GM19467 (cell line): ENCODE data around the gene SPON1.
"Not testable (repeated sequence)": the region's sequence is repeated elsewhere in the genome, so short reads cannot be mapped to it uniquely, and the experiment has no call there.

Experiments
- ATAC-seq: cut with Tn5 transposase; IDR thresholded peaks from one replicate; pipeline ENCODE4 v1.9.1; 2021; ENCODE audit warnings: mild to moderate bottlenecking, moderate library complexity; ENCODE audit not compliant: unreplicated experiment

Gene SPON1

GRCh38 chr11:14261066-14261465 lies 298.5 kb downstream of the SPON1 start:
- no peak for ATAC-seq

- no peak for ATAC-seq
Observed at GRCh38 chr11:14262271-14262846, 299.8 kb downstream of the SPON1 start.

DNA sequence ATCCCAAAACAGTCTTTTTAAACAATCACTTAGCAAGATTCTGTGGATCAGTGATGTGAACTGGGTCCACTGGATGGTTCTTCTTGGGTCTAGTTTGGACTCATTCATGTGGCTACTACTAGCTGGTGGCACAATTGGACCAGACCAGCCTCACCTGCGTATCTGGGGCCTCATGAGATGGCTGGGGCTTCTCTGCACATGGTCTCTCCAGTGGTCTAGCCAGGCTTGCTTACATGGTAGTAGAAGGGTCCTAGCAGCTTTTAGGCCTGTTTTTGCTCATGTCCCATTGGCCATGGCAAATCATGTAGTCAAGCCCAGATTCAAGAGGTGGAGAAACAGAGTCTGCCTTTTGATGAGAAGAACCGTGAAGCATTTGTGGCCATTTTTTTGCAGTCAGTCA lies 302.4 kb downstream of the SPON1 start:
- no peak for ATAC-seq

- ATAC-seq, result no peak
Observed at GRCh38 chr11:14266622-14267021, 304.1 kb downstream of the SPON1 start.

GRCh38 chr11:14267861-14268635 lies 305.5 kb downstream of the SPON1 start:
- ATAC-seq, result no peak

- ATAC-seq, result peak; percentile 36
Observed at GRCh38 chr11:14269692-14270573, 307.4 kb downstream of the SPON1 start.

DNA sequence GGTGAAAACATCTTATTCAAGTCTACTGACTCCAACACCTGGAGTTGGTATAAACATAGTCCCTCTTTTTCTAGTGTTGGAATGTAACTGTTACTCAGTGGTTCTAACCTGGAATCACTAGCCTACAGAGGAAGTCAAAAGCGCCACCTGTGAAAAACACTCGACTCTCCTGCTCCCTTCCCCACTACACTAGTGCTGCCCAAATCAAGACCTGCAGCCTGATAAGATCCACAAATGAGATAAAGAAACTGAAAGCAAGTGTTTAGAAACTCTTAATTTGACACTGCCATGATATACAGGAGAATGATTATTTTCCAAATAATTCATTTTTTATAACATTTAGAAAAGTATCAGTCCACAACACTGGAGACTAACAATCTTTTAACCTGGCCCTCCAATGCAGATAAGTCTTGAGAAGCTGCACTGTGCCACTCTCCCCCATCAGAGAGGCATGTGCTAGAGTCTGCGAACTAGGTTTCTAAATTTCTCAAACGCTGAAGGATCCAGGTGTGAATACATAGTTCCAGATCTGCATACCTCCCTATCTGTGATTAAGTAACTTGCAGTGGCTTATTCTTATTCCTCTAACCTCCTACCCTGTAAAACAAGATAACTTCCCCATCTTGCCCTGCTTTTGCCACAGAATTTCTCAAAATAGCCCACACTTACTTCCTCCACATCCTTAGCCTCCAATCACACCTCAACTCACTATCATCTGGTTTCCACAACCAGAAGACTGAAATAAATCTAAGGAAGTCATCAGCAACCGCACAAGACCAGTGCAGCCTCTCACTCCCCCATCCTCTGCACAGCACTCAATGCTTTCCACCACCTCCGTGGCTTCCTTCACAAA lies 308.4 kb downstream of the SPON1 start:
- peak; percentile 71 for ATAC-seq

DNA sequence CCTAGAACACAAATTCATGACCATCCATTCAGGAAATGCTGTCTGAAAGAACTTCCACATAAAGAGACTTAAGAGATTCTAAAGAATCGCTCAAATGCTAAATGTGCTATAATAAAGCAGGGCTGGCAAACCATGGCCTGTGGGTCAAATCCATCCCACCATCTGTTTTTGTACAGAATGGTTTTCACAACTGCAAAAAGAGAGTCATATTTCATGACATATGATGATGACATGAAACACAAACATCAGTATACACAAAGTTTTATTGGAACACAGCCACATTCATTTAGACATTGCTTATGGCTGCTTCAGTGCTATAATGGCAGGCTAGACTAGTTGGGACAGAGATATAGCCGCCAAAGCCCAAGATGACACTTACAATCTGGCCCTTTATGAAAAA lies 311.4 kb downstream of the SPON1 start:
- no peak for ATAC-seq

- ATAC-seq, result no peak
Observed at GRCh38 chr11:14275076-14275475, 312.6 kb downstream of the SPON1 start.

DNA sequence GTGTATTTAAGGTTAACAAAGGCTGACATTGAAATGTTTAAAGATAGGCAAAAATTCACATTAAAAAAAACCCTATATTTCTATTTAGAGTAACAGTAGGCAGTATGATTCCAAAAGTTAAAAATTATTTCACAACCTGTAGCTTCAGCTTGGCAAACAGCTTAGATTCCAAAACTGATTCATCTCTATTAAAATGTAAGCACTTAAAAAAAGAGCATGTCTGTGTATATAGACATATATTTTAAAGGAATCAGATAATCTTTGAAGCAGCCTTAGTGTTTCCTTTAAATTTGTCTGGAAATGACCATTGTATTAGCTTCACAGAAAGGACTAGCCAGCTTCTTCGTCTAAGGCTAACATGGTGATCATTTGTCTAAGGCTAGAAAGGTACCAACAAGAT lies 316.3 kb downstream of the SPON1 start:
- ATAC-seq, result not testable (repeated sequence)

DNA sequence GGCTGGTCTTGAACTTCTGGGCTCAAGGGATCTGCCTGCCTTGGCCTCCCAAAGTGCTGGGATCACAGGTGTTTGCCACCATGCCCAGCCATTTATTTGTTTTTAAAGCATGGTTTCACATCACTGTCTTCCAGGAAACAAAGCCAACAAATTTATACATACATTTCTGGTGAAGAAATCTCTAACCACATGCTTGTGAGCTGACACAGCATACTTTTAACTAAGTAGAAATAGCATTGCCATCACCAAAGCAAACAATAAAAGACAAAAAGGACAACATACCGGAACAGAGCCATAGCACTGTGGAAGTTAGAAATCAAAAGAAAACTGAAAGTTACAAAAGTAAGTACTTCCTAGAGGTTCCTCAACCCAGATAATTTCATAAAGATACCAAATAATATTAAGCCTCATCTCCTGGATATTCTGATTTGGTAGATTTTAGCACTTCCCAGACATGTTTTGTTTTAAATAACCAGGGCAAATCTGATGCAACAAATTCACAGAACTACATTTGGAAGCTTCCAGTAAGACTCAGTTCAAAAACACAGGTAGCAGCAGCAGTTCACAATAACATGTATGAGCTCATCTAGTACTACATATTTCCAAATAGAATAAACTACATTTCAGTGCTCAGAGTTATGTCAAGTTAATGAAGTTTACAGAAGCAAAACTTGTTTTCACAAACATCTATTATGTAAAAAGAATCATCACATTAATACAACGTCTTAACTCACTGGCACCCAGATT lies 325.8 kb downstream of the SPON1 start:
- no peak for ATAC-seq

- ATAC-seq, result no peak
Observed at GRCh38 chr11:14290422-14290821, 327.9 kb downstream of the SPON1 start.

- no peak for ATAC-seq
Observed at GRCh38 chr11:14299921-14300320, 337.4 kb downstream of the SPON1 start.

GRCh38 chr11:14300661-14301304 lies 338.3 kb downstream of the SPON1 start:
- ATAC-seq, result peak; percentile 90

GRCh38 chr11:14304601-14305000 lies 342.1 kb downstream of the SPON1 start:
- no peak for ATAC-seq

DNA sequence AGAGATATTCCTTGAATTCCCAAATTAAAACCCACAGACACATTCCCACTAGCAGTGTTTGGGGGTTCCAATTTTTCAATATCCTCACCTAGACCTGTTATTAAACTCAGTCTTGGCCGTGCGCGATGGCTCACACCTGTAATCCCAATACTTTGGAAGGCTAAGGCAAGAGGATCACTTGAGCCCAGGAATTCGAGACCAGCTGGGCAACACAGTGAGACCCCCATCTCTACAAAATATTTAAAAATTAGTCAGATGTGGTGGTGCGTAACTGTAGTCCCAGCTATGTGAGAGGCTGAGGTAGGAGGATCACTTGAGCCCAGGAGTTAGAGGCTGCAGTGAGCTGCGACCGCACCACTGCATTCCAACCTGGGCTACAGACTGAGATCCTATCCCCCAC lies 343.1 kb downstream of the SPON1 start:
- ATAC-seq, result no peak

DNA sequence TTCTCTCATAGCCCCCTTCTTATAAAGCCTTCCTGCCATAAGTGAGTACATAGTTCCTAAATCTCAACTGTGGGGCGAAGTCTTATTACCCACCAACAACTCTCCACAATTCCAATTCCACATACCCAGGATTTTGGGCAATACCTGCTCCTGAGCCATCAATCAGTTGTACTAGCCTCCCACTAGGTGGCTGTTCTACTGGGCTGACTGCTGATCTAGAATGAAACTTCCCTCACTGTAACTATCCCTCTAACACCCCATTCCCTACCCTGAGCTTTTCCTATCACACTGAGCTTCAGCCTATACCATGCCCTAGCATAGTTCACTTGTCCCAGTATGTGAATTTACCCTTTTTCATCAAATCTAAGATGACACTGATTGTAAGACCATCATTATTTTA lies 344.0 kb downstream of the SPON1 start:
- ATAC-seq, result no peak

DNA sequence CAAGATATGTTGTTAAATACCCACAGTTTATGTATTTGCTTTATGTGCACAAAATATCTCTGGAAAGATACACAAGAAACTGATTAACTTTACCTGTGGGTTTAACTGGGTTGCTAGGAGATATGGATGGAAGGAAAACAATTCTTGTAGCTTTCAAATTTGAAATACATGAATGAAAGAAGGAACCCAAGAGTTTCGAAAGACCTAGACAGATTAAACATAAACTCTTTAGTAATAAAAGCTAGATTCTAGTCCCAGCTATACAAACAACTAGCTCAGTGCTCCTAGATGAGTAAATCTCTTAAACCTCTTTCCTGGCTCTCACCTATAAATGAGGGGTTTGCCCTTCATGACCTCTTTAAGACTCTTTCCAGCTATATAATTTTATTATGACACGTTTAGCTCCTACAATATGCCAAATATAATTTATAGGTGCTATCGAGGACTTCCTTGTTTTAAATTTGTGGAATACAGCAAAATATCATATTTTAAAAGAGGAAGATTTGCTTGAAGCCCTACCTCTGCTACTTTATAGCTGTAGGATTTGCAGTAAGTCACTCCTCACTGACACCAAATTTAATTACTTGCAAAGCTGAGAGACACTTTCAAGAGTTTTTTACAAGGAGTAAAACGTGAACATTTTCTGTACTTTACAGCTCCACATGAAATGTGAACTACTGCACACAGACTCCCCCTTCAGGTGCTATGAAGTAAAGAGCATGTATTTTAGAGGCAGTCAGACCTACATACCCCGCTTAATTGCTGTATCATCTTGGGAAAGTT lies 345.8 kb downstream of the SPON1 start:
- peak; percentile 34 for ATAC-seq

GRCh38 chr11:14308897-14309387 lies 346.4 kb downstream of the SPON1 start:
- ATAC-seq, result peak; percentile 34
